HepG2 (cell line): ENCODE measurements around the gene SH3BGRL2. TPM values are rescaled to one million over a fixed set of nuclear protein-coding genes. Genes with fewer than 3 reads are reported as not detected.

ENCODE experiments used
- ATAC-seq: fragments of 200-7000 bp; cut with Tn5 transposase; 3 replicates; pipeline ENCODE4 v1.9.1; 2020; ENCODE audit warnings: mild to moderate bottlenecking, moderate library complexity
- BruUV-seq: library from RNA; stranded (reverse); fragments of 400-500 nt; replicated peaks from 2 replicates; lab custom pipeline; 2021; lab: Mats Ljungman, UMichigan
- CTCF ChIA-PET: fragments of 300-600 bp; formaldehyde crosslinking; extraction: SDS; loops from one replicate; lab custom pipeline; 2021; ENCODE audit warnings: low total read pairs, inconsistent platforms, low intra/inter-chr PET ratio; lab: Yijun Ruan, JAX
- POLR2A ChIA-PET: fragments of 350-600 bp; sonication (Branson Sonifier 250); formaldehyde crosslinking; loops from one replicate; lab custom pipeline; 2020; ENCODE audit warnings: antibody characterized with exemption, inconsistent platforms; lab: Yijun Ruan, JAX
- DNase-seq: peaks from one replicate; pipeline ENCODE4 v3.0.0-alpha.2; 2015; ENCODE audit warnings: low spot score
- FAIRE-seq: peaks from 3 replicates; lab custom pipeline; 2011; peaks lifted over from hg19 to GRCh38; lab: Jason Lieb, UNC
- H2AFZ ChIP-seq: one replicate; pipeline ENCODE4 v1.6.1; 2011; ENCODE audit warnings: low read length, inconsistent platforms
- H3K27ac ChIP-seq: fragments of 300-600 bp; 3 replicates; pipeline ENCODE4 v1.8.0; 2011; ENCODE audit warnings: mixed run types, mild to moderate bottlenecking, mixed read lengths, low read length, inconsistent platforms; ENCODE audit not compliant: insufficient read depth; ENCODE audit errors: extremely low read length
- H3K27me3 ChIP-seq, 2 experiments: fragments of 200-600 bp in 1 of 2; 2 replicates in 1 of 2; 3 replicates in 1 of 2; pipeline versions ENCODE4 v1.6.0 to v1.8.0; 2011; ENCODE audit warnings: low read length in 2 of 2, mild to moderate bottlenecking in 2 of 2, moderate library complexity in 2 of 2, inconsistent platforms in 1 of 2; ENCODE audit not compliant: insufficient read depth in 2 of 2, control insufficient read depth in 1 of 2
- H3K36me3 ChIP-seq, 2 experiments: fragments of 200-600 bp in 1 of 2; replicated peaks in 1 of 2; 2 replicates in 1 of 2; 3 replicates in 1 of 2; pipeline versions ENCODE4 v1.5.1 to v1.8.0; 2011; ENCODE audit warnings: low read length in 2 of 2, inconsistent platforms in 1 of 2; ENCODE audit not compliant: insufficient read depth in 2 of 2, control insufficient read depth in 1 of 2
- H3K4me1 ChIP-seq: 2 replicates; pipeline ENCODE4 v1.5.1; 2012; ENCODE audit warnings: low read length, inconsistent platforms; ENCODE audit not compliant: insufficient read depth
- H3K4me2 ChIP-seq: 2 replicates; pipeline ENCODE4 v1.6.0; 2011; ENCODE audit warnings: low read depth, low read length, inconsistent platforms
- H3K4me3 ChIP-seq, 3 experiments: fragments of 200-600 bp in 1 of 3; sonication (generic), shearing (Covaris generic) in 1 of 3; replicated peaks in 1 of 3; 2 replicates each; pipeline ENCODE4 v1.5.1; 2011 to 2016; ENCODE audit warnings: low read length in 3 of 3, inconsistent platforms in 2 of 3, low read depth in 2 of 3, mild to moderate bottlenecking in 2 of 3, control low read depth in 1 of 3, mixed read lengths in 1 of 3; ENCODE audit not compliant: insufficient read depth in 1 of 3
- H3K79me2 ChIP-seq: one replicate; pipeline ENCODE4 v1.6.1; 2011; ENCODE audit warnings: low read length, inconsistent platforms; ENCODE audit not compliant: insufficient read depth
- H3K9ac ChIP-seq: 2 replicates; pipeline ENCODE4 v1.6.0; 2011; ENCODE audit warnings: mild to moderate bottlenecking, low read depth, low read length, inconsistent platforms; ENCODE audit not compliant: insufficient read depth
- H3K9me3 ChIP-seq: 2 replicates; pipeline ENCODE4 v1.5.1; 2012; ENCODE audit warnings: mild to moderate bottlenecking, low read length
- H4K20me1 ChIP-seq: 2 replicates; pipeline ENCODE4 v1.6.0; 2011; ENCODE audit warnings: inconsistent platforms, mild to moderate bottlenecking, low read length, moderate library complexity; ENCODE audit not compliant: insufficient read depth
- CERS6 ChIP-seq: sonication (generic); formaldehyde crosslinking; IDR thresholded peaks from 2 replicates; pipeline ENCODE4 v1.5.0; 2020; ENCODE audit warnings: missing genetic modification reagents
- CHD2 ChIP-seq: IDR thresholded peaks from 2 replicates; pipeline ENCODE4 v1.6.1; 2011; ENCODE audit warnings: low read depth, low read length, improper control_type of control experiment
- HOXA5 ChIP-seq: sonication (generic); formaldehyde crosslinking; IDR thresholded peaks from 2 replicates; pipeline ENCODE4 v1.4.0; 2020; ENCODE audit warnings: missing genetic modification reagents
- MAFF ChIP-seq: IDR thresholded peaks from 2 replicates; pipeline ENCODE4 v1.6.1; 2011; ENCODE audit warnings: low read depth, low read length, improper control_type of control experiment
- PLRG1 ChIP-seq: fragments of 450-650 bp; conservative IDR thresholded peaks from 2 replicates; pipeline ENCODE4 v1.6.1; 2016
- RFX5 ChIP-seq: IDR thresholded peaks from 2 replicates; pipeline ENCODE4 v1.6.1; 2011; ENCODE audit warnings: low read depth, low read length, improper control_type of control experiment
- RORA ChIP-seq: sonication (generic); formaldehyde crosslinking; IDR thresholded peaks from 2 replicates; pipeline ENCODE4 v1.5.0; 2020; ENCODE audit warnings: mild to moderate bottlenecking, missing genetic modification reagents, moderate library complexity
- SYNCRIP ChIP-seq: fragments of 200-400 bp; formaldehyde crosslinking; IDR thresholded peaks from 2 replicates; pipeline ENCODE4 v1.6.1; 2018; ENCODE audit warnings: mild to moderate bottlenecking, low read depth, low read length; ENCODE audit not compliant: insufficient read depth
- ZBTB2 ChIP-seq: sonication (generic); formaldehyde crosslinking; IDR thresholded peaks from 2 replicates; pipeline ENCODE4 v1.8.0; 2022; ENCODE audit warnings: low read depth, missing genetic modification reagents
- ZBTB39 ChIP-seq: sonication (generic); formaldehyde crosslinking; IDR thresholded peaks from 2 replicates; pipeline ENCODE4 v1.5.0; 2020; ENCODE audit warnings: missing genetic modification reagents
- ZBTB44 ChIP-seq: sonication (generic); formaldehyde crosslinking; IDR thresholded peaks from 2 replicates; pipeline ENCODE4 v1.4.0; 2020; ENCODE audit warnings: missing genetic modification reagents
- ZNF260 ChIP-seq: sonication (generic); formaldehyde crosslinking; IDR thresholded peaks from 2 replicates; pipeline ENCODE4 v1.4.0; 2020; ENCODE audit warnings: missing genetic modification reagents, low read depth, mild to moderate bottlenecking, borderline replicate concordance
- ZNF574 ChIP-seq: sonication (generic); formaldehyde crosslinking; IDR thresholded peaks from 2 replicates; pipeline ENCODE4 v1.4.0; 2020; ENCODE audit warnings: missing genetic modification reagents
- ZNF703 ChIP-seq: sonication (generic); formaldehyde crosslinking; IDR thresholded peaks from 2 replicates; pipeline ENCODE4 v1.5.1; 2020; ENCODE audit warnings: missing genetic modification reagents, mild to moderate bottlenecking, moderate library complexity, borderline replicate concordance
- WGBS: methylation state at CpG from one replicate; pipeline ENCODE4 v1.1.6; 2017; ENCODE audit warnings: low lambda C conversion rate; 5-methylcytosine and 5-hydroxymethylcytosine counted together
- in situ Hi-C: cut with HindIII; loops from 2 replicates; pipeline ENCODE4 v1.10.0; 2017; ENCODE audit warnings: low pct_unique_long_range_greater_than_20kb; ENCODE audit not compliant: extremely low pct_ligation_motif_present
- intact Hi-C: fragments of 100-400 bp; cut with micrococcal nuclease; formaldehyde crosslinking; loops from one replicate; pipeline ENCODE4 v1.10.0; 2022; ENCODE audit not compliant: unreplicated experiment
- polyA plus RNA-seq, 8 experiments: library from polyadenylated mRNA; depleted of rRNA in 3 of 8; stranded (reverse) in 7 of 8; unstranded in 1 of 8; fragments of >200 nt; fragmentation: Illumina TruSeq in 4 of 8; extraction: Trizol in 4 of 8; gene quantifications; 2 replicates each; pipeline versions ENCODE4 v1.2.1 to v1.2.3, GENCODE V29; 2011 to 2016; ENCODE audit warnings: low read depth in 4 of 8, missing spikeins in 1 of 8, mixed read lengths in 1 of 8; ENCODE audit not compliant: insufficient read depth in 1 of 8
- total RNA-seq, 5 experiments: library from RNA; depleted of rRNA; stranded (reverse); fragments of >200 nt; fragmentation: Illumina TruSeq; extraction: Trizol; gene quantifications; 2 replicates each; pipeline ENCODE4 v1.2.3, GENCODE V29; 2016; ENCODE audit warnings: low read depth in 1 of 5

Gene SH3BGRL2
- total and polyA plus RNA-seq, 2 of the 13 experiments (the other 11 are each of a cell fraction or from before 2014, with no cell fraction given) = 10.9 to 28.8 TPM

- H3K4me1 ChIP-seq = no peaks in the 10 kb centered on the region
- H3K27ac ChIP-seq = no peak overlapping the region
- ATAC-seq = no peak
- no peak for FAIRE-seq
- in situ Hi-C loops = loop anchor here (10.0 kb wide), 1 partner anchor 318 kb away; no protein-coding TSS in a partner anchor
- no peaks in the 10 kb centered on the region for H3K27me3 ChIP-seq
- ChIA-PET CTCF (interaction anchor here (1.7 to 2.7 kb wide), 2 partner anchors 142 to 281 kb away, joined by 9 to 23 read pairs; no protein-coding TSS in a partner anchor), POLR2A (no interaction called here)
- H3K79me2 ChIP-seq = no peaks in the 10 kb centered on the region
- H2AFZ ChIP-seq = no peak overlapping the region
- 49% methylated on average over 9 of the region's 9 CpGs for WGBS
- intact Hi-C loops = loop anchor here (1.0 to 10.0 kb wide), 4 partner anchors 68 to 281 kb away; no protein-coding TSS in a partner anchor
- H3K9ac ChIP-seq = no peak overlapping the region
- no peak overlapping the region for H3K4me2 ChIP-seq
- no peaks in the 10 kb centered on the region for H3K36me3 ChIP-seq
- BruUV-seq = no TSS peak
- H3K9me3 ChIP-seq = no peaks in the 10 kb centered on the region
- H3K4me3 ChIP-seq = no peak overlapping the region
- no peak for DNase-seq
- H4K20me1 ChIP-seq = no peaks in the 10 kb centered on the region
- no peak for TF ChIP-seq ZNF260 (CRISPR knock-in tag)
- TF ChIP-seq PLRG1 = no peak
- TF ChIP-seq MAFF = no peak
- TF ChIP-seq ZBTB2 (CRISPR knock-in tag) = no peak
- no peak for TF ChIP-seq ZBTB44
- no peak for TF ChIP-seq CERS6 (CRISPR knock-in tag)
- TF ChIP-seq HOXA5 = no peak
- no peak for TF ChIP-seq ZBTB39 (CRISPR knock-in tag)
- TF ChIP-seq ZNF703 = no peak
- no peak for TF ChIP-seq RORA (CRISPR knock-in tag)
- no peak for TF ChIP-seq CHD2
- no peak for TF ChIP-seq ZNF574 (CRISPR knock-in tag)
- no peak for TF ChIP-seq RFX5
- no peak for TF ChIP-seq SYNCRIP
These were observed 81.5 kb downstream of the SH3BGRL2 start for GRCh38 chr6:79712616-79713135.
